Measurements from ENCODE around the gene MOB1B.

- TF ChIP-seq CTCF (IDR thresholded peaks at IDR 0.05) (no peak), POLR2A (IDR thresholded peaks at IDR 0.05) (no peak)
These were observed 92.4 kb downstream of the MOB1B start for GRCh38 chr4:70994387-70995099.

All from breast epithelium (tissue), 3 donors.